HepG2 (cell line): ENCODE measurements around the gene SPC24. TPM values are rescaled to one million over a fixed set of nuclear protein-coding genes. Genes with fewer than 3 reads are reported as not detected.

Experiments
- BHLHE40 ChIP-seq: IDR thresholded peaks from 2 replicates; pipeline ENCODE4 v1.6.1; 2011; ENCODE audit warnings: low read length, improper control_type of control experiment
- GFI1 ChIP-seq: sonication (generic); formaldehyde crosslinking; IDR thresholded peaks from 2 replicates; pipeline ENCODE4 v1.5.0; 2020; ENCODE audit warnings: missing genetic modification reagents, mild to moderate bottlenecking, borderline replicate concordance
- HOXA5 ChIP-seq: sonication (generic); formaldehyde crosslinking; IDR thresholded peaks from 2 replicates; pipeline ENCODE4 v1.4.0; 2020; ENCODE audit warnings: missing genetic modification reagents
- KMT2A ChIP-seq: sonication (generic); formaldehyde crosslinking; IDR thresholded peaks from 2 replicates; pipeline ENCODE4 v1.4.0; 2020; ENCODE audit warnings: missing genetic modification reagents
- MTA3 ChIP-seq: sonication (generic); formaldehyde crosslinking; IDR thresholded peaks from 2 replicates; pipeline ENCODE4 v1.4.0; 2020; ENCODE audit warnings: missing genetic modification reagents
- NFYB ChIP-seq: sonication (generic); formaldehyde crosslinking; IDR thresholded peaks from 2 replicates; pipeline ENCODE4 v1.4.0; 2020; ENCODE audit warnings: missing genetic modification reagents
- POLR2AphosphoS2 ChIP-seq: IDR thresholded peaks from 2 replicates; pipeline ENCODE4 v1.6.1; 2011; ENCODE audit warnings: low read depth, low read length, improper control_type of control experiment
- RNF2 ChIP-seq: fragments of 450-650 bp; conservative IDR thresholded peaks from 2 replicates; pipeline ENCODE4 v1.6.1; 2016; ENCODE audit warnings: low read depth
- USF2 ChIP-seq, 2 experiments: sonication (generic) in 1 of 2; formaldehyde crosslinking in 1 of 2; IDR thresholded peaks; 2 replicates each; pipeline versions ENCODE4 v1.5.1 to v1.6.1; 2011 to 2020; ENCODE audit warnings: borderline replicate concordance in 1 of 2, low read depth in 1 of 2, low read length in 1 of 2, mild to moderate bottlenecking in 1 of 2, missing genetic modification reagents in 1 of 2, moderate library complexity in 1 of 2
- ZBTB20 ChIP-seq: sonication (generic); formaldehyde crosslinking; IDR thresholded peaks from 2 replicates; pipeline ENCODE4 v1.8.1; 2023; ENCODE audit warnings: missing genetic modification reagents, low read depth, mild to moderate bottlenecking, borderline replicate concordance
- ZHX1 ChIP-seq: sonication (generic); formaldehyde crosslinking; IDR thresholded peaks from 2 replicates; pipeline ENCODE4 v1.8.1; 2022; ENCODE audit warnings: low read depth, mild to moderate bottlenecking, missing genetic modification reagents
- ZMAT3 ChIP-seq: sonication (generic); formaldehyde crosslinking; conservative IDR thresholded peaks from 2 replicates; pipeline ENCODE4 v1.7.0; 2021; ENCODE audit warnings: missing genetic modification reagents
- ZNF160 ChIP-seq: sonication (generic); formaldehyde crosslinking; IDR thresholded peaks from 2 replicates; pipeline ENCODE4 v1.8.0; 2022; ENCODE audit warnings: mild to moderate bottlenecking, inconsistent platforms, missing genetic modification reagents
- ZNF556 ChIP-seq: sonication (generic); formaldehyde crosslinking; IDR thresholded peaks from 2 replicates; pipeline ENCODE4 v1.4.0; 2020; ENCODE audit warnings: mild to moderate bottlenecking, missing genetic modification reagents, borderline replicate concordance
- ZNF570 ChIP-seq: sonication (generic); formaldehyde crosslinking; IDR thresholded peaks from 2 replicates; pipeline ENCODE4 v1.4.0; 2020; ENCODE audit warnings: mild to moderate bottlenecking, missing genetic modification reagents, borderline replicate concordance
- ZNF616 ChIP-seq: sonication (generic); formaldehyde crosslinking; IDR thresholded peaks from 2 replicates; pipeline ENCODE4 v1.5.0; 2020; ENCODE audit warnings: low read depth, mild to moderate bottlenecking, missing genetic modification reagents
- ZNF713 ChIP-seq: sonication (generic); formaldehyde crosslinking; IDR thresholded peaks from 2 replicates; pipeline ENCODE4 v1.4.0; 2020; ENCODE audit warnings: mild to moderate bottlenecking, missing genetic modification reagents
- ZNF740 ChIP-seq: sonication (generic); formaldehyde crosslinking; IDR thresholded peaks from 2 replicates; pipeline ENCODE4 v1.4.0; 2020; ENCODE audit warnings: missing genetic modification reagents
- polyA plus RNA-seq, 8 experiments: library from polyadenylated mRNA; depleted of rRNA in 3 of 8; stranded (reverse) in 7 of 8; unstranded in 1 of 8; fragments of >200 nt; fragmentation: Illumina TruSeq in 4 of 8; extraction: Trizol in 4 of 8; gene quantifications; 2 replicates each; pipeline versions ENCODE4 v1.2.1 to v1.2.3, GENCODE V29; 2011 to 2016; ENCODE audit warnings: low read depth in 4 of 8, missing spikeins in 1 of 8, mixed read lengths in 1 of 8; ENCODE audit not compliant: insufficient read depth in 1 of 8
- total RNA-seq, 5 experiments: library from RNA; depleted of rRNA; stranded (reverse); fragments of >200 nt; fragmentation: Illumina TruSeq; extraction: Trizol; gene quantifications; 2 replicates each; pipeline ENCODE4 v1.2.3, GENCODE V29; 2016; ENCODE audit warnings: low read depth in 1 of 5
- TF ChIP-seq, protein P1 (sequence below): sonication (generic); formaldehyde crosslinking; IDR thresholded peaks from 2 replicates; pipeline ENCODE4 v1.4.0; 2020; ENCODE audit warnings: missing genetic modification reagents

The SPC24 gene
- total and polyA plus RNA-seq, 2 of the 13 experiments (the other 11 are each of a cell fraction or from before 2014, with no cell fraction given): 10.0 to 46.2 TPM

DNA sequence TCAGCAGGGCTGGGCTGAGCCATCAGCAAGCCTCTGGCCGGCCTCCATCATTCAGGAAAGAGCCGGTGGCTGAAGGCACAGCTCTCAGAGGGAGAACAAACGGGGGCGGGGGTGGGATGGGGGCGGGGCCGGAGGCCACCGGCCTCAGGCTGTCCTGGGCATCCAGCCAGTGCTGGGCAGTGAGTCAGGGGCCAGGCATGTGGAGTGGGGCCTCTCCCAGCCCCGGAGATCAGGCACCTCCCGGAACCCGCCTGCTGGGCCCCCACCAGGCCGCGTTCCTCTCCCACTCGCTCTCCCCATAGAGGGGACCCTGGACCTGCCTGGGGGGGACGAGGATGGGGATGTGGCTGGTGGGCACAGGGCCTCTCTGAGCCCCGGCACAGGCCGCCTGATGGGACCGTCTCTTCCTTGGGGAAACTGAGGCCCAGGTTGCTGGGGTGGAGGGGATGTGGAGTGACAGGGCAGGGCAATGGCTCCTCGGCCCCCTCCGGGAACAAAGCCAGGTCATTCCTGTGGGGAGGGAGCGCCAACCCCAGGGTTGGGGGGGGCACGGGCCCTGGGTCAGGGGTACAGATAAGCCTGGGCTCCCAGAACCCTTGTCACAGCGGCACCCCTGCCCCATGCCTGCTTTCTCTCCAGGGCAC, 12.9 kb downstream of the SPC24 start (continued):
- TF ChIP-seq, protein P1, sequence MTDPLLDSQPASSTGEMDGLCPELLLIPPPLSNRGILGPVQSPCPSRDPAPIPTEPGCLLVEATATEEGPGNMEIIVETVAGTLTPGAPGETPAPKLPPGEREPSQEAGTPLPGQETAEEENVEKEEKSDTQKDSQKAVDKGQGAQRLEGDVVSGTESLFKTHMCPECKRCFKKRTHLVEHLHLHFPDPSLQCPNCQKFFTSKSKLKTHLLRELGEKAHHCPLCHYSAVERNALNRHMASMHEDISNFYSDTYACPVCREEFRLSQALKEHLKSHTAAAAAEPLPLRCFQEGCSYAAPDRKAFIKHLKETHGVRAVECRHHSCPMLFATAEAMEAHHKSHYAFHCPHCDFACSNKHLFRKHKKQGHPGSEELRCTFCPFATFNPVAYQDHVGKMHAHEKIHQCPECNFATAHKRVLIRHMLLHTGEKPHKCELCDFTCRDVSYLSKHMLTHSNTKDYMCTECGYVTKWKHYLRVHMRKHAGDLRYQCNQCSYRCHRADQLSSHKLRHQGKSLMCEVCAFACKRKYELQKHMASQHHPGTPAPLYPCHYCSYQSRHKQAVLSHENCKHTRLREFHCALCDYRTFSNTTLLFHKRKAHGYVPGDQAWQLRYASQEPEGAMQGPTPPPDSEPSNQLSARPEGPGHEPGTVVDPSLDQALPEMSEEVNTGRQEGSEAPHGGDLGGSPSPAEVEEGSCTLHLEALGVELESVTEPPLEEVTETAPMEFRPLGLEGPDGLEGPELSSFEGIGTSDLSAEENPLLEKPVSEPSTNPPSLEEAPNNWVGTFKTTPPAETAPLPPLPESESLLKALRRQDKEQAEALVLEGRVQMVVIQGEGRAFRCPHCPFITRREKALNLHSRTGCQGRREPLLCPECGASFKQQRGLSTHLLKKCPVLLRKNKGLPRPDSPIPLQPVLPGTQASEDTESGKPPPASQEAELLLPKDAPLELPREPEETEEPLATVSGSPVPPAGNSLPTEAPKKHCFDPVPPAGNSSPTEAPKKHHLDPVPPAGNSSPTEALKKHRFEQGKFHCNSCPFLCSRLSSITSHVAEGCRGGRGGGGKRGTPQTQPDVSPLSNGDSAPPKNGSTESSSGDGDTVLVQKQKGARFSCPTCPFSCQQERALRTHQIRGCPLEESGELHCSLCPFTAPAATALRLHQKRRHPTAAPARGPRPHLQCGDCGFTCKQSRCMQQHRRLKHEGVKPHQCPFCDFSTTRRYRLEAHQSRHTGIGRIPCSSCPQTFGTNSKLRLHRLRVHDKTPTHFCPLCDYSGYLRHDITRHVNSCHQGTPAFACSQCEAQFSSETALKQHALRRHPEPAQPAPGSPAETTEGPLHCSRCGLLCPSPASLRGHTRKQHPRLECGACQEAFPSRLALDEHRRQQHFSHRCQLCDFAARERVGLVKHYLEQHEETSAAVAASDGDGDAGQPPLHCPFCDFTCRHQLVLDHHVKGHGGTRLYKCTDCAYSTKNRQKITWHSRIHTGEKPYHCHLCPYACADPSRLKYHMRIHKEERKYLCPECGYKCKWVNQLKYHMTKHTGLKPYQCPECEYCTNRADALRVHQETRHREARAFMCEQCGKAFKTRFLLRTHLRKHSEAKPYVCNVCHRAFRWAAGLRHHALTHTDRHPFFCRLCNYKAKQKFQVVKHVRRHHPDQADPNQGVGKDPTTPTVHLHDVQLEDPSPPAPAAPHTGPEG (CRISPR knock-in tag): no peak
- TF ChIP-seq ZNF713 (no peak), RNF2 (no peak), ZMAT3 (CRISPR knock-in tag) (0 out of 2 replicates have a peak, but pooled peaks have one; percentile 15), ZNF616 (CRISPR knock-in tag) (no peak), BHLHE40 (no peak), ZNF556 (CRISPR knock-in tag) (no peak), USF2 (IDR thresholded peaks at IDR 0.05; ENCODE audit: low read depth, low read length) (no peak), USF2 (CRISPR knock-in tag; IDR thresholded peaks at IDR 0.05; ENCODE audit: borderline replicate concordance) (no peak), GFI1 (CRISPR knock-in tag) (no peak), ZBTB20 (no peak), KMT2A (CRISPR knock-in tag) (no peak), NFYB (CRISPR knock-in tag) (no peak), ZNF740 (CRISPR knock-in tag) (peak; percentile 89; the same call in 1 of the 2 replicates), HOXA5 (no peak), MTA3 (CRISPR knock-in tag) (no peak), ZNF570 (CRISPR knock-in tag) (no peak), ZHX1 (CRISPR knock-in tag) (0 out of 2 replicates have a peak, but pooled peaks have one; percentile 32), POLR2AphosphoS2 (no peak; the same call in 1 of the 2 replicates), ZNF160 (CRISPR knock-in tag) (no peak)
